ENCODE data around the gene ALG9.
"Not testable (repeated sequence)": the region's sequence is repeated elsewhere in the genome, so short reads cannot be mapped to it uniquely, and the experiment has no call there.

The ALG9 gene

DNA sequence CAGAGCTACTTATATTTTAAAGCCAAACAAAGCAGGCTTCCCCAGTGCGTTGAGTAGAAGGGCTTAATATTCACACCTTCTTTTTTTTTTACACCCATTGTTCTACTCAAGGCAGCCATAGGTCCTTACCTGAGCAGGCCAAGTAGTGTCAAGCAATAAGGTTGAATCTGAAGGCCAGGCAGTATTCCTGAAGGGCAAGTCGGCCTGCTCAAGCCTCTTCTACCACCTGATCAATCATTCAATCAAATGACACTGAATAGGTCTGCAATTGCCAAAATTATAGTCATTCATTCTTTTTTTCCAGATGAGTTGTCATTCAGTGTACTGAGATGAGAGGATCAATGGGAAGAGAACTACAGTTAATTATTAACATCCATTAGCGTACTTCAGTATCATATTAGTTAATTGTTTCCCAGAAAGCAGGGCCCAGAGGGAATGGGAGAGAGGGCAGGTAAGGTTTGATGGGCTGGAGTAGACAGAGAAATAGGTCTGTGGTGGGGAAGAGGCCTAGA is 93.3 kb downstream of the ALG9 start:
- no peak for DNase-seq
- in situ Hi-C loops (cut with HindIII; ENCODE audit: low pct_ligation_motif_present, low pct_unique_long_range_greater_than_20kb, low sequenced_read_pairs): no loop called here

GRCh38 chr11:111777094-111778046 is 94.0 kb downstream of the ALG9 start:
- DNase-seq: peak; percentile 64
- in situ Hi-C loops (cut with HindIII; ENCODE audit: low pct_ligation_motif_present, low pct_unique_long_range_greater_than_20kb, low sequenced_read_pairs): no loop called here

GRCh38 chr11:111776398-111777093 is 94.8 kb downstream of the ALG9 start:
- in situ Hi-C loops (cut with HindIII; ENCODE audit: low pct_ligation_motif_present, low pct_unique_long_range_greater_than_20kb, low sequenced_read_pairs): no loop called here
- DNase-seq: no peak

DNA sequence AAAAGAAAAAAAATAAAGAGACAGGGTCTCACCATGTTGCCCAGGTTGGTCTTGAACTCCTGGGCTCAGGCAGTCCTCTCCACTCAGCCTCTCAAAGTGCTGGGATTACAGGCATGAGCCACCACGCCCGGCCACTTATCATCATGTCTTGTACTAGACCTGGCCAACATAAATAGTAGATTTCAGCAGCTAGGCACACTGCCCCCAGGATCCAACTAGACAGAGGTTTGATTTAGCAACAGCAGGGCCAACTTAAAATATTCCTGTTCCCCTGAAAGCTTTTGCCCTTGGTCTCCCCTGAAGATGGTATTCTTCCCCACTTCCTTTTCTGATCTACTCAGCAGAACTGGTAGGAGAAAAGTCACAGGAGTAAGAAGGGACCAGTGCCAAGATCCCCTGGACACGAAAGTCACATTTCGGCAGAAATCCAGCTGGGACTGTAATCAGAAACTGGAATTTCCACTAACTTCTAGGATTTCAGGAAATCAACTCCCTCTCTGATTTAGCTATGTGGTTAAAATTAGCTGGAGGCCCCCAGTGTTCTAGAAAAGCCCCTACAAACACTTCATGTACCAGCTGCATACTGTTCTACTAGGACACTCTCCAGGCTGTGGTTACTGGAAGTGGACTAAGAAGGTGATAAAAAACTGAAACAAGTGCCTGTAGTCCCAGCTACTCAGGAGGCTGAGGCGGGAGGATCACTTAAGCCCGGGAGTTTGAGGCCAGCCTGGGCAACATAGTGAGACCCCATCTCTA is 96.2 kb downstream of the ALG9 start:
- in situ Hi-C loops (cut with HindIII; ENCODE audit: low pct_ligation_motif_present, low pct_unique_long_range_greater_than_20kb, low sequenced_read_pairs): no loop called here
- DNase-seq: no peak

DNA sequence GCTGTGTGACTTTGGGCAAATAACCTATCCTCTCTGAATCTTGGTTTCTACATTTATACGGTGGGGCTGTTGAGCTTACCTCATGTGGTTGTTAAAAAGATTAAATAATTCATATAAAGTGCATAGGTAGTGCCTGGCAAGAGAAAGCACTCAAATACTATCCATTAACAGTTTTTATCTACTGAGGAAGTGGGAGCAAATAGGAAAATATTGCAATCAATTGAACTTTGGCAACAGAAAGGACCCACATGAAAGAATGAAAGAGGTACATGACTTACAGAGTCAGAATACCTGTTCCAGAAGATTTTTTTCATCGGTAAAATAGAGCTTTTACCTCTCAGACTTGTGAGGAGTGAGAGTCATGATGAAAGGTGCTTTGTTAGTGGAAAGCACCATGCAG is 98.8 kb downstream of the ALG9 start:
- in situ Hi-C loops (cut with HindIII; ENCODE audit: low pct_ligation_motif_present, low pct_unique_long_range_greater_than_20kb, low sequenced_read_pairs): no loop called here
- no peak for DNase-seq

- DNase-seq; in situ Hi-C loops (cut with HindIII; ENCODE audit: low pct_ligation_motif_present, low pct_unique_long_range_greater_than_20kb, low sequenced_read_pairs): not testable (repeated sequence)
Observed at GRCh38 chr11:111771205-111771604, 100.2 kb downstream of the ALG9 start.

DNA sequence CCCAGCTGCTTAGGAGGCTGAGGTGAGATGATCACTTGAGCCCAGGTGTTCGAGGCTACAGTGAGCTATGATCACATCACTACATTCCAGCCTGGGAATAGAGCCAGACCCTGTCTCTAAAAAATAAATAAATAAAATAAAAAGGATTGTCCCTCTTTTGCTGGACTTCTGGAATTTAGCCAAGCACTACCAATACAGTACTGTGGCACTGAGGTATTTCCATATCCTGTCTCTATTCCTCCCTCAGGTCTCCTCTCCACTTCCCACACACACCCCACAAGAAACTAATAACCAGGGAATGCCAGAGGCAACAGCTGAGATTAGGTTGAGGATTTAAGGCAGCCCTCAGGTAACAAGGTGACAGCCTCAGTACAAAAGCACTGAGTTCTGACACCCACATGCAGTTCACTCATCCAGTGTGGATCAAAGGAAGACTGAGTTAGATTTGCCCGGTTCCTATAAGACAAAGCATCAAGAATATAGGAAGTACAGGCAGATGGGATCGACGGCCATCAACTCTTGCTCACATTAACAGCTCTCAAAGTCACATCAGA is 100.7 kb downstream of the ALG9 start:
- in situ Hi-C loops (cut with HindIII; ENCODE audit: low pct_ligation_motif_present, low pct_unique_long_range_greater_than_20kb, low sequenced_read_pairs): no loop called here
- DNase-seq: no peak

- in situ Hi-C loops (cut with HindIII; ENCODE audit: low pct_ligation_motif_present, low pct_unique_long_range_greater_than_20kb, low sequenced_read_pairs): no loop called here
Observed at GRCh38 chr11:111766834-111767142, 104.6 kb downstream of the ALG9 start.

GRCh38 chr11:111765984-111766833 is 105.2 kb downstream of the ALG9 start, which contains the start of gene PPP2R1B:
Gene PPP2R1B, minus strand, starts transcription at chr11:111766389. Its CDS starts 28 bp downstream, at chr11:111766361.
- in situ Hi-C loops (cut with HindIII; ENCODE audit: low pct_ligation_motif_present, low pct_unique_long_range_greater_than_20kb, low sequenced_read_pairs): no loop called here
- peak; percentile 76 for DNase-seq

More at GRCh38 chr11:111766834-111767142, 104.6 kb downstream of the ALG9 start:
- no peak for DNase-seq

- DNase-seq: no peak
- in situ Hi-C loops (cut with HindIII; ENCODE audit: low pct_ligation_motif_present, low pct_unique_long_range_greater_than_20kb, low sequenced_read_pairs): no loop called here
Observed at GRCh38 chr11:111765320-111765983, 105.9 kb downstream of the ALG9 start.

DNA sequence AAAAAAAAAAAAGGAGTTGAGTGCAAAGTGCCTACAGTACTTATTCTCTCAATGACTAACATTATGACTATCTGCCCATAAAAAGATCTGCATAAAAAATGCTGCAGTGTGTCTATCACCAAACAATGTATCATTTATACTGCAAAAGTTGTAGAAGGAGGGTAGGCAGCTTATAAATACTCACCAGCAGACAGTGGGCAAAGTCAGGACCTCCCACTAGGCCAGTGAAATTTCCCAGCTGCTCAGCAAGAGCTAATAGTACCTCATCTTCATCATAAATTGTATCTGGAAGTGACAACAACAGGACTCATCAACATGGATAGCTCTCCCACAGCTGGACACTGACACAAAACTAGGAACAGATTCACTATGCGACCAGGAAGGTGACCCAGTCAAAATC is 106.8 kb downstream of the ALG9 start:
- in situ Hi-C loops (cut with HindIII; ENCODE audit: low pct_ligation_motif_present, low pct_unique_long_range_greater_than_20kb, low sequenced_read_pairs): no loop called here
- DNase-seq: no peak

DNA sequence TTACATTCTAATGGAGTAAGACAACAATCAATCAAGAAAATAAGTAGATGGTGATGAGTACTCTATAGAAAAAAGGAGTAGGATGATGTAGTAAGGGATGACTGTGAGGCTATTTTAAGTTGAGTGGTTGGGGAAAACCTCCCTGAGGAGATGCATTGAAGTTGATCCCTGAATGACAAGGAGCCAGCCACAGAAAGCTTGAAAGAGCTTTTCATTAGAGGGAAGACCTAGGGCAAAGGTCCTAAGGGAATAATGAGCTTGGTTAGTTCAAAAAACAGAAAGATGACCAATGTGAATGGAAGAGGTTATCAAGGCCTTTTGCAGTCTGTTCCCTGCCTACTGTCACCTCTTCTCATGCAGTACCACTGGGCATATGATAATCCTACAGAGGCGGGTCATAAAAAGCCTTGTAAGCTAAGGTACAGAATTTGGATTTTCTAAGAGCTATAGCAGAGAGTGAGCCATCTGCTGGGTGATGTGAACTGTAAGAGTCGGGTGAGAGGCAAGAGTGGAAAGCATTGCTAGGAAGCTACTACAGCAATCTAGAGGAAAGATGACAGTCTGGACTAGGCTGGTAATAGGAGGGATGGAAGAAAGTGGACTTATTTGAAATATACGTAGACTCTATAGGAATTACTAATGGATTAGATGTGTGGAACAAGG is 108.3 kb downstream of the ALG9 start:
- in situ Hi-C loops (cut with HindIII; ENCODE audit: low pct_ligation_motif_present, low pct_unique_long_range_greater_than_20kb, low sequenced_read_pairs): no loop called here
- DNase-seq: no peak

DNA sequence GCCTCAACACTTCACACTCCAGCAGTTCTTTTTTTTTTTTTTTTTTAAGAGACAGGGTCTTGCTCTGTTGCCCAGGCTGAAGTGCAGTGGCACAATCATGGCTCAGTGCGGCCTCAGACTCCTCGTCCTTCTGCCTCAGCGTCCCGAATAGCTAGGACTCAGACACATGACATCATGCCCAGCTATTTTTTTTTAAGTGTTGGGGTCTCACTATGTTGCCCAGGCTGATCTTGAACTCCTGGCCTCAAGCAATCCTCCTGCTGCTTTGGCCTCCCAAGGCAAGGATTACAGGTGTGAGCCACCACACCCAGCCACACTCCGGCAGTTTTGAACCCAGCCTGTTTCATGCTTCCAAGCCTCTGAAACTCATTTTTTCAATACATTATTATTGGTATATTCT is 108.9 kb downstream of the ALG9 start:
- in situ Hi-C loops (cut with HindIII; ENCODE audit: low pct_ligation_motif_present, low pct_unique_long_range_greater_than_20kb, low sequenced_read_pairs): no loop called here
- no peak for DNase-seq

DNA sequence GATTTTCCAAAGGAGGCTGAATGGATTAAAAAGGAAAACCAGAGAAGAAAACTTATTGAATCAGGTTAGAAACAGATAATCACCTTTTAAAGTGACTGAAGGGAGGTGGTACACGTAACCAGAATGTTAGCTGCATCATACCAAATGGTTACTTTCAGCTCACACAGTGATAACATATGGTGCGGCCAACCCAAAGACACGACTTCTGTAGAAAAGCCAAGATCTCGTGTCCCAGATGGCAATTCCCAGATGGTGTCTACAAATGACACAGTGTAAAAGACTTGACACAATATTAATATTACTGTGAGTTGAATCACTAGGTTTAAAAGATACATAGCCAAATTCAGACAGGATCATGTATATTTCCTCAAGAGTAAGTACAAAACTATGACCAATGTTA is 110.3 kb downstream of the ALG9 start:
- in situ Hi-C loops (cut with HindIII; ENCODE audit: low pct_ligation_motif_present, low pct_unique_long_range_greater_than_20kb, low sequenced_read_pairs): no loop called here

GRCh38 chr11:111759778-111760407 is 111.5 kb downstream of the ALG9 start:
- DNase-seq: no peak

More for the DNA sequence above, 110.3 kb downstream of the ALG9 start:
- DNase-seq: no peak

DNA sequence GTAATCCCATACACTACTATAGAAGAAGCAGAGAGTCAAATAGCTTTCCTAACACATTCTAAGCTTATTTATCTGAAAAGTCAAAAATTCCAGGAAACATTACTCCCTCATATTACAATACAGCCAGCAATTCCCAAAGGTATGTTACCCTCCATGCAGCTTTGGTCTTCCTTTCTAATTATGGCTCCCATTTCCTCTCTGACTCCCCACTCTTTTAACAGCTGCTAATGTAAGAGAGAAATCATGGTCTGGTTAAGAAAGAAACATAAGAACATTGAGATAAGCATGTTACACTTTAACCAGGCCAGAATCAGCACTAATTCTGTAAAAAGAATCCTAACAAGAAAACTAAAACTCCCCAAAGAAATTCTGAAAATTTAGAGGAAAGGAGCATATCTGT is 112.0 kb downstream of the ALG9 start:
- no peak for DNase-seq
- in situ Hi-C loops (cut with HindIII; ENCODE audit: low pct_ligation_motif_present, low pct_unique_long_range_greater_than_20kb, low sequenced_read_pairs): no loop called here

More at GRCh38 chr11:111759778-111760407, 111.5 kb downstream of the ALG9 start:
- in situ Hi-C loops (cut with HindIII; ENCODE audit: low pct_ligation_motif_present, low pct_unique_long_range_greater_than_20kb, low sequenced_read_pairs): no loop called here
